NCI-H2227 (cell line): ENCODE data around the gene SAYSD1.

Experiments used
- DNase-seq: peaks from one replicate; lab custom pipeline; 2025; ENCODE audit not compliant: unreplicated experiment; lab: John Stamatoyannopoulos, UW

Gene SAYSD1

GRCh38 chr6:39108041-39108839 lies 6.7 kb downstream of the SAYSD1 start:
- no peak for DNase-seq

- DNase-seq, result no peak
Observed at GRCh38 chr6:39107641-39108040, 7.3 kb downstream of the SAYSD1 start.

- DNase-seq, result no peak
Observed at GRCh38 chr6:39107034-39107433, 8.0 kb downstream of the SAYSD1 start.

GRCh38 chr6:39104528-39104927 lies 10.5 kb downstream of the SAYSD1 start:
- DNase-seq, result no peak

GRCh38 chr6:39102821-39103136 lies 12.2 kb downstream of the SAYSD1 start:
- DNase-seq, result no peak

- peak; percentile 35 for DNase-seq
Observed at GRCh38 chr6:39102071-39102820, 12.7 kb downstream of the SAYSD1 start.

- DNase-seq, result no peak
Observed at GRCh38 chr6:39100358-39100757, 14.6 kb downstream of the SAYSD1 start.

- DNase-seq, result no peak
Observed at GRCh38 chr6:39095578-39095977, 19.4 kb downstream of the SAYSD1 start.

GRCh38 chr6:39093149-39093708 lies 21.8 kb downstream of the SAYSD1 start:
- no peak for DNase-seq

GRCh38 chr6:39092124-39092523 lies 22.9 kb downstream of the SAYSD1 start:
- DNase-seq, result peak; percentile 58

GRCh38 chr6:39091220-39091619 lies 23.8 kb downstream of the SAYSD1 start:
- peak; percentile 16 for DNase-seq

- no peak for DNase-seq
Observed at GRCh38 chr6:39090036-39090435, 24.9 kb downstream of the SAYSD1 start.

GRCh38 chr6:39088331-39088730 lies 26.7 kb downstream of the SAYSD1 start:
- DNase-seq, result peak; percentile 29

GRCh38 chr6:39087197-39087596 lies 27.8 kb downstream of the SAYSD1 start:
- DNase-seq, result no peak

- no peak for DNase-seq
Observed at GRCh38 chr6:39086711-39087110, 28.3 kb downstream of the SAYSD1 start.

GRCh38 chr6:39086294-39086693 lies 28.7 kb downstream of the SAYSD1 start:
- no peak for DNase-seq

GRCh38 chr6:39085129-39085797 lies 29.7 kb downstream of the SAYSD1 start:
- DNase-seq, result no peak

GRCh38 chr6:39084506-39084905 lies 30.5 kb downstream of the SAYSD1 start:
- no peak for DNase-seq

GRCh38 chr6:39083231-39083634 lies 31.8 kb downstream of the SAYSD1 start:
- peak; percentile 24 for DNase-seq

GRCh38 chr6:39082310-39082709 lies 32.7 kb downstream of the SAYSD1 start:
- no peak for DNase-seq

- no peak for DNase-seq
Observed at GRCh38 chr6:39080246-39080875, 34.6 kb downstream of the SAYSD1 start.
